H9 (cell line): Measurements from ENCODE around the gene ITPKB. TPM values are rescaled to one million over a fixed set of nuclear protein-coding genes. Genes with fewer than 3 reads are reported as not detected.

Source experiments
- DNase-seq: peaks from one replicate; pipeline ENCODE4 v3.0.0-alpha.2; 2017
- H2AFZ ChIP-seq: one replicate; pipeline ENCODE4 v1.6.1; 2013; ENCODE audit warnings: mild to moderate bottlenecking, low read length, control low read depth, moderate library complexity
- H2AK5ac ChIP-seq: 2 replicates; pipeline ENCODE4 v1.6.1; 2013; ENCODE audit warnings: low read length, control low read depth, mixed read lengths; ENCODE audit not compliant: insufficient read length
- H2BK120ac ChIP-seq: one replicate; pipeline ENCODE4 v1.6.1; 2013; ENCODE audit warnings: low read depth, mild to moderate bottlenecking, low read length, control low read depth, inconsistent platforms; ENCODE audit not compliant: poor library complexity, severe bottlenecking
- H2BK12ac ChIP-seq: 2 replicates; pipeline ENCODE4 v1.6.1; 2013; ENCODE audit warnings: low read length, control low read depth, mixed read lengths, low read depth; ENCODE audit not compliant: insufficient read length
- H2BK15ac ChIP-seq: 2 replicates; pipeline ENCODE4 v1.6.1; 2013; ENCODE audit warnings: low read depth, low read length, control low read depth
- H2BK20ac ChIP-seq: one replicate; pipeline ENCODE4 v1.6.1; 2013; ENCODE audit warnings: low read depth, mild to moderate bottlenecking, low read length, control low read depth, inconsistent platforms; ENCODE audit not compliant: poor library complexity, severe bottlenecking
- H2BK5ac ChIP-seq: 2 replicates; pipeline ENCODE4 v1.6.1; 2013; ENCODE audit warnings: low read length, control low read depth, mixed read lengths; ENCODE audit not compliant: insufficient read length
- H3K14ac ChIP-seq: 2 replicates; pipeline ENCODE4 v1.6.1; 2013; ENCODE audit warnings: low read length, control low read depth; ENCODE audit not compliant: insufficient read depth
- H3K18ac ChIP-seq: 2 replicates; pipeline ENCODE4 v1.6.1; 2013; ENCODE audit warnings: low read depth, mild to moderate bottlenecking, mixed read lengths, low read length, control low read depth; ENCODE audit not compliant: insufficient read length
- H3K23ac ChIP-seq: 2 replicates; pipeline ENCODE4 v1.6.1; 2013; ENCODE audit warnings: low read length, control low read depth, mixed read lengths, low read depth; ENCODE audit not compliant: insufficient read length
- H3K23me2 ChIP-seq: 2 replicates; pipeline ENCODE4 v1.6.1; 2013; ENCODE audit warnings: low read depth, mild to moderate bottlenecking, mixed read lengths, low read length, control low read depth; ENCODE audit not compliant: insufficient read length, poor library complexity, severe bottlenecking
- H3K27ac ChIP-seq: 2 replicates; pipeline ENCODE4 v1.5.1; 2013; ENCODE audit warnings: low read length, control low read depth, mixed read lengths, low read depth; ENCODE audit not compliant: insufficient read length
- H3K27me3 ChIP-seq: 2 replicates; pipeline ENCODE4 v1.6.1; 2013; ENCODE audit warnings: low read length, control low read depth, inconsistent platforms; ENCODE audit not compliant: insufficient read depth
- H3K4ac ChIP-seq: 2 replicates; pipeline ENCODE4 v1.6.1; 2013; ENCODE audit warnings: low read depth, mild to moderate bottlenecking, control low read depth, inconsistent platforms, low read length, moderate library complexity
- H3K4me1 ChIP-seq: 2 replicates; pipeline ENCODE4 v1.6.1; 2013; ENCODE audit warnings: low read length, control low read depth, inconsistent platforms; ENCODE audit not compliant: insufficient read depth
- H3K4me2 ChIP-seq: 2 replicates; pipeline ENCODE4 v1.6.1; 2013; ENCODE audit warnings: low read length, control low read depth, mixed read lengths; ENCODE audit not compliant: insufficient read length, insufficient read depth
- H3K56ac ChIP-seq: 2 replicates; pipeline ENCODE4 v1.6.1; 2013; ENCODE audit warnings: low read depth, mild to moderate bottlenecking, mixed read lengths, low read length, control low read depth; ENCODE audit not compliant: insufficient read length
- H3K79me1 ChIP-seq: 2 replicates; pipeline ENCODE4 v1.6.1; 2013; ENCODE audit warnings: low read depth, mild to moderate bottlenecking, moderate library complexity, low read length, control low read depth, inconsistent platforms; ENCODE audit not compliant: insufficient read depth, poor library complexity, severe bottlenecking
- H3K79me2 ChIP-seq: 2 replicates; pipeline ENCODE4 v1.6.1; 2013; ENCODE audit warnings: low read length, control low read depth, inconsistent platforms; ENCODE audit not compliant: insufficient read depth
- H3K9ac ChIP-seq: 2 replicates; pipeline ENCODE4 v1.6.1; 2013; ENCODE audit warnings: low read length, control low read depth, mixed read lengths; ENCODE audit not compliant: insufficient read length; ENCODE audit errors: extremely low read depth
- H3K9me3 ChIP-seq: one replicate; pipeline ENCODE4 v1.6.1; 2013; ENCODE audit warnings: low read depth, low read length, inconsistent platforms; ENCODE audit not compliant: control insufficient read depth
- H3T11ph ChIP-seq: one replicate; pipeline ENCODE4 v1.6.1; 2013; ENCODE audit warnings: mild to moderate bottlenecking, low read length, control low read depth, inconsistent platforms
- H4K20me1 ChIP-seq: one replicate; pipeline ENCODE4 v1.6.1; 2013; ENCODE audit not compliant: control insufficient read depth, insufficient read length, insufficient read depth
- H4K5ac ChIP-seq: 2 replicates; pipeline ENCODE4 v1.6.1; 2013; ENCODE audit warnings: low read depth, mild to moderate bottlenecking, mixed read lengths, low read length, control low read depth; ENCODE audit not compliant: insufficient read length
- H4K8ac ChIP-seq: replicated peaks from 2 replicates; pipeline ENCODE4 v1.6.1; 2013; ENCODE audit warnings: low read length, control low read depth, mixed read lengths, low read depth; ENCODE audit not compliant: insufficient read length
- H4K91ac ChIP-seq: 2 replicates; pipeline ENCODE4 v1.6.1; 2013; ENCODE audit warnings: low read depth, mild to moderate bottlenecking, moderate library complexity, mixed read lengths, low read length, control low read depth; ENCODE audit not compliant: insufficient read length
- H3K27ac Mint-ChIP-seq, 3 experiments: 2 replicates in 2 of 3; 3 replicates in 1 of 3; pipeline ENCODE4 v1.8.0; 2020 to 2021; ENCODE audit warnings: mixed read lengths in 3 of 3, mild to moderate bottlenecking in 1 of 3, moderate library complexity in 1 of 3
- H3K27me3 Mint-ChIP-seq: 2 replicates; pipeline ENCODE4 v1.8.0; 2021; ENCODE audit warnings: low read depth, mild to moderate bottlenecking, moderate library complexity, mixed read lengths
- H3K36me3 Mint-ChIP-seq, 3 experiments: 2 replicates in 2 of 3; 3 replicates in 1 of 3; pipeline ENCODE4 v1.8.0; 2020 to 2021; ENCODE audit warnings: low read depth in 3 of 3, mixed read lengths in 3 of 3; ENCODE audit not compliant: insufficient read depth in 1 of 3
- H3K4me1 Mint-ChIP-seq, 2 experiments: 2 replicates each; pipeline ENCODE4 v1.8.0; 2020; ENCODE audit warnings: mixed read lengths in 2 of 2
- H3K4me3 Mint-ChIP-seq, 2 experiments: 2 replicates in 1 of 2; 3 replicates in 1 of 2; pipeline ENCODE4 v1.8.0; 2020 to 2021; ENCODE audit warnings: mild to moderate bottlenecking in 2 of 2, mixed read lengths in 2 of 2, moderate library complexity in 1 of 2
- H3K9me3 Mint-ChIP-seq, 2 experiments: 2 replicates in 1 of 2; 3 replicates in 1 of 2; pipeline ENCODE4 v1.8.0; 2020; ENCODE audit warnings: mild to moderate bottlenecking in 2 of 2, mixed read lengths in 2 of 2, moderate library complexity in 1 of 2
- CTCF ChIP-seq: fragments of 200-600 bp; sonication (generic); conservative IDR thresholded peaks from 3 replicates; pipeline ENCODE4 v1.8.0; 2021; ENCODE audit warnings: antibody characterized with exemption, mild to moderate bottlenecking
- WGBS: extraction: QIAGEN DNeasy Blood & Tissue Kit; methylation state at CpG from one replicate; pipeline ENCODE4 v1.1.7; 2013; ENCODE audit warnings: missing lambda C conversion rate, low lambda C conversion rate, mixed read lengths; ENCODE audit not compliant: insufficient read length; ENCODE audit errors: extremely low coverage; 5-methylcytosine and 5-hydroxymethylcytosine counted together
- total RNA-seq: library from RNA; stranded (reverse); gene quantifications from 2 replicates; pipeline ENCODE4 v1.2.1, GENCODE V29; 2021

ITPKB gene
- total RNA-seq, 1 experiment from 2014 or later: 3.8 TPM

- Mint-ChIP-seq H3K9me3 (no peaks in the 10 kb centered on the region), H3K36me3 (no peaks in the 10 kb centered on the region; a peak in 1 of 7 replicates), H3K27ac (no peak overlapping the region), H3K27me3 (peaks cover 10% of the 10 kb centered on the region), H3K4me3 (no peak overlapping the region), H3K4me1 (peaks cover 4 to 8% of the 10 kb centered on the region in 2 experiments; a peak in 3 of 4 replicates)
- no peak overlapping the region for H4K8ac ChIP-seq
- WGBS: no CpG with 5 or more reads among the region's 4 CpGs
- H4K5ac ChIP-seq: no peak overlapping the region
- H2AK5ac ChIP-seq: no peak overlapping the region
- no peak overlapping the region for H3K4ac ChIP-seq
- no peak overlapping the region for H3K27ac ChIP-seq
- no peaks in the 10 kb centered on the region for H3K23me2 ChIP-seq
- no peak overlapping the region for H3K14ac ChIP-seq
- H3K56ac ChIP-seq: no peak overlapping the region
- no peak overlapping the region for H2BK5ac ChIP-seq
- H2BK12ac ChIP-seq: no peak overlapping the region
- peaks cover 3% of the 10 kb centered on the region; the same call in 1 of the 2 replicates for H3K4me1 ChIP-seq
- H3K79me2 ChIP-seq: no peaks in the 10 kb centered on the region
- no peak overlapping the region for H2BK15ac ChIP-seq
- no peak overlapping the region for H3K9ac ChIP-seq
- H4K91ac ChIP-seq: no peak overlapping the region
- H3K4me2 ChIP-seq: no peak overlapping the region
- no peak for TF ChIP-seq CTCF
- no peaks in the 10 kb centered on the region for H3K79me1 ChIP-seq
- H3K23ac ChIP-seq: no peak overlapping the region
- H4K20me1 ChIP-seq: no peaks in the 10 kb centered on the region
- H2BK20ac ChIP-seq: no peak overlapping the region
- H3K9me3 ChIP-seq: no peaks in the 10 kb centered on the region
- no peak overlapping the region for H2AFZ ChIP-seq
- H3K27me3 ChIP-seq: no peaks in the 10 kb centered on the region
- H2BK120ac ChIP-seq: no peak overlapping the region
- no peak overlapping the region for H3K18ac ChIP-seq
- DNase-seq: no peak
- no peak overlapping the region for H3T11ph ChIP-seq
Measured at GRCh38 chr1:226782845-226783601, 43.9 kb upstream of the ITPKB start.
